SH-SY5Y (cell line): ENCODE data around the gene NMRK2.

Experiments
- GATA2 ChIP-seq: IDR thresholded peaks from 2 replicates; pipeline ENCODE4 v1.6.1; 2011; ENCODE audit warnings: mild to moderate bottlenecking, low read depth, low read length
- GATA3 ChIP-seq: IDR thresholded peaks from 2 replicates; pipeline ENCODE4 v1.6.1; 2011; ENCODE audit warnings: low read depth, mild to moderate bottlenecking, low read length, moderate library complexity

- TF ChIP-seq GATA3 (no peak), GATA2 (no peak)
These were observed 16.4 kb downstream of the NMRK2 start for GRCh38 chr19:3949294-3949693.
